GM12872 (cell line): ENCODE measurements around the gene REN.

Experiments
- TF ChIP-seq, protein P1 (sequence below): IDR thresholded peaks from 3 replicates; pipeline ENCODE4 v1.5.1; 2011; ENCODE audit warnings: low read depth, mild to moderate bottlenecking, low read length, moderate library complexity; ENCODE audit not compliant: insufficient read depth

The REN gene

DNA sequence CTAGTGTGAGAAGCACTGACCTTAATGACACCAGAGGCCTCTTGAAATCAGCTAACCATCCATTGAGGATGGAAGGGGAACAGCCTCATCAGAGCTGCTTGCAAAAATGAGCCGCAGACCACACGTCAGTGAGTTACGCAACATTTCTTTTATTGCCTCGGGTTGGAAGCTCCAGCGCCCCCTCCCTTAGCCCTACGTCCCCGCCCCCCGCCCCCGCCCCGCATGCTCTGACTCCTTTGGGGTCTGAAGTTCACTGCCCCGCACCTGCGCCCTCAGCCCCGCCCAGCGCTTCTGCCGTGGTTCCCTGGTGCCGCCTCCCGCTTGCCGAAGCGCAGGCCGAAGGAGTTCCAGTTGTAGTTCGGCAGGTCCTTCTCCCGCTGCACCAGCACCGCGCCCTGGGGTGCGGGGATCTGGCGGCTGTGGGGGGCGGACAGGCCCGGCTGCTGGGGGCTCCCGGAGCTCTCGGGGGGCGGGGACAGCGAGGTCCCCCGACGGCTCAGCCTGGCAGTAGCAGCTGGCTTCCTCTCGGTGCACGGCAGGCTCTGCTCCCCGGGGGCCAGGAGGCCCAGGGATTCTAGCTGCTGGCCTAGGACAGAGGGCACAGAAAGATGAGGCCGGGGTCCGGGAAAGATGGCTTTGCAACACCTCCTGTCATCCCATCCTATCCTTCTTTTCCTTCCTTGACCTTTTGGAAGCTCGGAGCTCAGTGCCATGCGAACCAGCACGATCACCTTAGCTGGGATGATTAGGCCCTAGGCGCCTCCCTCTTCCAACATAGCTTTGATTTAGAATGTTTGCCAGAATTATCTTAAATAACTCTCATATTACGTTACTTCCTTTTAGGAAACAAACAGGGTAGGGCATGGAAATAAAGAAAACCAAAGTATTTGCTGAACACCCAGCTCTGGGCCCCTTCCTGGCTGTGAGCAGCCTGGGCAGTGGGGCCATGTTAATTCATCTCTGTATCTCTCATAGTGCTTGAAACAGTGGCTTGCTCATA, 24.4 kb upstream of the REN start:
- TF ChIP-seq, protein P1, sequence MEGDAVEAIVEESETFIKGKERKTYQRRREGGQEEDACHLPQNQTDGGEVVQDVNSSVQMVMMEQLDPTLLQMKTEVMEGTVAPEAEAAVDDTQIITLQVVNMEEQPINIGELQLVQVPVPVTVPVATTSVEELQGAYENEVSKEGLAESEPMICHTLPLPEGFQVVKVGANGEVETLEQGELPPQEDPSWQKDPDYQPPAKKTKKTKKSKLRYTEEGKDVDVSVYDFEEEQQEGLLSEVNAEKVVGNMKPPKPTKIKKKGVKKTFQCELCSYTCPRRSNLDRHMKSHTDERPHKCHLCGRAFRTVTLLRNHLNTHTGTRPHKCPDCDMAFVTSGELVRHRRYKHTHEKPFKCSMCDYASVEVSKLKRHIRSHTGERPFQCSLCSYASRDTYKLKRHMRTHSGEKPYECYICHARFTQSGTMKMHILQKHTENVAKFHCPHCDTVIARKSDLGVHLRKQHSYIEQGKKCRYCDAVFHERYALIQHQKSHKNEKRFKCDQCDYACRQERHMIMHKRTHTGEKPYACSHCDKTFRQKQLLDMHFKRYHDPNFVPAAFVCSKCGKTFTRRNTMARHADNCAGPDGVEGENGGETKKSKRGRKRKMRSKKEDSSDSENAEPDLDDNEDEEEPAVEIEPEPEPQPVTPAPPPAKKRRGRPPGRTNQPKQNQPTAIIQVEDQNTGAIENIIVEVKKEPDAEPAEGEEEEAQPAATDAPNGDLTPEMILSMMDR: no peak

DNA sequence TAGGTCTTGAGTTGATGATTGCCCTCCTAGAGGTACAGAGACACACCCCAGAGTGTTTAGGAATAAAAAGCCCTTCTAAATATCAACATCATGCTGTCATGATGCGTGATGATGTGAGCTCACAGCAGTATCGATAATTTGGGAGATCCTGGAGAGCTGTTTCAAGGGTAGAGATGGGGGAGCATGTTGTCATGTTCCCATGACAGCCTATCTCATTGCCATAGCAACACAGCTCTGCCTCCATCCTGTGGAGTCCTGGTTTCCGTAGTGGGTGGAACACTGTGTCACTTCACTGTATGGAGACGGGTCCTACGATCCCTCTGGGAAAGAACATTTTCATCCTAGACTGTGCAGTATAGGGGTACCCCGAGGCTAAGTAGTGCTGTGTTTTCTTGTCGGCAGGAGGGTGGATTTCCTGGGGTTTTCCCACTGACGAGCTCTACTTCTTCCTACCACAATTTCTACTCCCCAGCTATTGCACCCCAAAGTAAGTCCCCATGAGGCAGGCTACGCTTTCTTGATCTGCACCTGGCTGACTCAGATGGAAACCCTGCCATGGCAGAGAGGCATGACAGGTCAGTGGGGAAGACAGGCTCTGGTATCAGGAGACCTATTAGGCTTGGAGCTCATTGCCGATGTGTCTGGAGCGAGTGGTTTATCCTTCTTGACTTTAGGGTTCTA, 23.0 kb upstream of the REN start:
- TF ChIP-seq, protein P1: no peak

DNA sequence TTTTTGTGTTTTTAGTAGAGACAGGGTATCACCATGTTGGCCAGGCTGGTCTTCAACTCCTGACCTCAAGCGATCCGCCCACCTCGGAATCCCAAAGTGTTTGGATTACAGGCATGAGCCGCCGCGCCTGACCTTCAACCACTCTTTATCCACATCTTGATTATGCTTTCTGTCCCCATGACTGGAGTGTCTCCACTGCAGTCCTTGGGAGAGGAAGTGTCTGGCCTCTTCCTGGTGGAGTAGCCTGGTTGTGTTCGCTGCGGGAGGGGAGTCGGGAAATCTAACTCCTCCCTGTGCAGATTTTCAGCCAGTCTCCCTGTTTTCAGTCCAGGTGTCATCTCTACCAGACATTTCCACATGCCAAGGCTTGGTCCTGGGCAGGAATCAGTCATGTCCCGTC, 20.5 kb upstream of the REN start:
- TF ChIP-seq, protein P1: no peak

DNA sequence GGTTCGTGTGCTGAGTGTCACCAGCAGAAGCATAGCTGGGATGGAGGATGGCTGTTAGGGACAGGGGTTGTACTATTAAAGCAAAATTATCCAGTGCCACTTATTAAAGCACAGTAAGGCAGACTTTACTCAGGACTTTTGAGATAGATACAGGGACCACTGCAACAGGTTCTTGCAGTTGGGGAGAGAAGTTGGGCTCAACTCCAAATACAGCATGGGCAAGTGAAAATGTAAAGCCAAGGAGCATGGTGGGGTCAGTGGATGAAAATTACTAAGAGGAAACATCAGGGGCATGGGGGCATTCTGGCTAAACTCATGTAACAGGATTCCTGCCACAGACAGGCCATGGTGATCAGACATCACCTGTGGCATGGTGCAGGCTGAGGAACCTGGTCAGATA, 15.0 kb upstream of the REN start:
- TF ChIP-seq, protein P1: no peak

DNA sequence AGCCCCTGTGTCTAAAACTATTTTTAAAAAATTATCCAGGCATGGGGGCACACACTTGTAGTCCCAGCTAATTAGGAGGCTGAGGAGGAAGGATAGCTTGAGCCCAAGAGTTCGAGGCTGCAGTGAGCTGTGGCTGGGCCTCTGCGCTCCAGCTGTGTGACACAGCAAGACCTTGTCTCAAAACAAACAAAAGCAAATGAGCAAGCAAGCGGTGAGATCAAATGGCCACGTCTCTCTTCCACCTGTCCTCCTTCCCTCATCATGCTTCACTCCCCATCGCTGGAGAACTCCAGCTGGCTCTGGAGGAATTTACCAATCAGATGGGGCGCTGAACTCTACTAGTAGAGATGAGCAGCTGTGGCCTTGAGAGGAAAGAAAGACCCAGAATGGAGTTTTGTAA, 14.0 kb upstream of the REN start:
- TF ChIP-seq, protein P1: no peak

DNA sequence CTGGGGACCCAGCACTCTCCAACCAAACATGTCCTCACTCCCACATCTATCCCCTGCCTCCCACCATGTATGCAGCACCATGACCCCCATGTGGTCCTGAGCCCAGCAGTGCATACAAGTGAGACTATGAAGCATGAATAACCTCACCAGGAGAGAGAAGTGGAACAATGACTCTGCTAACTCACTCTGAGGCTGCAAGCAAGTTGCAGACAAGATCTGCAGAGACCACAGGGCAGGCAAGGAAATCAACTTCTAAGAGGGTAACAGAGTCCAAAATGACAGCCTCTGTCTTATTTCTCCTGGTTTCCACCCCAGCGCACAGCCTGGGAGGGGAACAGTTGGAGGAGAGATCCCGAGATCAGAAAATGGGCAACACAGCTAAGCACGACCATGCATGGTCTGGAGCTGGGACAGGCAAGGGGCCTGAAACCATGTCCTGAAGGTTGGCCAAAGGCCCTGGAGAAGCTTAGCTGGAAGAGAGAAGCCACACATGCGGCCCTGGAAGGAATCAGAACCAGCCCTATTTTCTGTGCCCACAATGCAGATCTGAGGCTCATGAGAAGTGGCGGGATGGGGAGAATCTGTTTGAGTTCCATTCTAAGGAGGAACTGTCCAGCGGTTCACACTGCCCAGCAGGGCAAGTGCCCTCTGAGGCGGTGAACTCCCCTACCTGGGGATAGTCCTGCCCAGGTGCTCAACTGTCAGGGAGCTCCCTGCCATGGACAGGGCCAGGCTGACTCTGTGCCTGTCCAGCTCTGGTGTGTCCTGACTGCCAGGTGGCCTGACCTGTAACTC, 12.5 kb upstream of the REN start:
- TF ChIP-seq, protein P1: no peak

DNA sequence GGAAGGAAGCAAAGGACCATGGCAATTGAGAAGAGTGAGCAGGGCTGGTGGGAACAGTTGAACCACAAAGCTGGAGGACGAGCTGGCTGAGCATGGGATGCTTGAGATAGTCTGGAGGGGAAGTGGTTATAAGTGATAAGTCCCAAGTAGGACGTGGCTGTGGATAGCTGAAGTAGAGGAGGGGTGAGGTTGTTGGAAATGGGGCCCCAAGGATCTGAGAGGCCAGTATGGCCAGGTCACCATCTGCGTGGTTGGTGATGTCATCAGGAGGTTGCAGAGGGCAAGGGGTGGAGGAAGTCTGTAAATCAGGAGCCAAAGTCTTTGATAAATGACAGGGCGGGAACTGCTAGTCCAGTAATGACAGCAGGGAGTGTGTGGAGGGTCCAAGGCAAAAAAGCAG, 11.0 kb upstream of the REN start:
- TF ChIP-seq, protein P1: no peak
